HL-60 (cell line): ENCODE data around the gene SPATS2.
"Not testable (repeated sequence)": the region's sequence is repeated elsewhere in the genome, so short reads cannot be mapped to it uniquely, and the experiment has no call there.

ENCODE experiments used
- DNase-seq, 2 experiments: peaks; one replicate each; pipeline ENCODE4 v3.0.0-alpha.2; 2010 to 2020; ENCODE audit warnings: low read depth in 1 of 2, low spot score in 1 of 2
- H3K27ac ChIP-seq: fragments of 250-450 bp; sonication (Bioruptor Pico); replicated peaks from 2 replicates; pipeline ENCODE4 v1.5.1; 2020; ENCODE audit warnings: mild to moderate bottlenecking, moderate library complexity
- H3K27me3 ChIP-seq: fragments of 250-450 bp; sonication (Bioruptor Pico); 2 replicates; pipeline ENCODE4 v1.5.1; 2021; ENCODE audit warnings: mild to moderate bottlenecking, moderate library complexity; ENCODE audit not compliant: insufficient read depth, poor library complexity, severe bottlenecking
- H3K4me3 ChIP-seq: replicated peaks from 2 replicates; pipeline ENCODE4 v1.5.1; 2011; ENCODE audit warnings: mild to moderate bottlenecking, control low read depth, low read length; ENCODE audit not compliant: insufficient read depth
- CTCF ChIP-seq: IDR thresholded peaks from one replicate; pipeline ENCODE4 v1.5.1; 2011; ENCODE audit warnings: low read length, control low read depth, inconsistent platforms; ENCODE audit not compliant: insufficient read depth
- GABPA ChIP-seq: IDR thresholded peaks from 2 replicates; pipeline ENCODE4 v1.6.1; 2012; ENCODE audit warnings: low read depth
- POLR2AphosphoS5 ChIP-seq: IDR thresholded peaks from 2 replicates; pipeline ENCODE4 v1.6.1; 2012; ENCODE audit warnings: low read depth
- REST ChIP-seq: IDR thresholded peaks from 2 replicates; pipeline ENCODE4 v1.6.1; 2012; ENCODE audit warnings: low read depth; ENCODE audit not compliant: insufficient replicate concordance
- SPI1 ChIP-seq: IDR thresholded peaks from 2 replicates; pipeline ENCODE4 v1.6.1; 2012; ENCODE audit warnings: low read depth, mild to moderate bottlenecking, borderline replicate concordance

SPATS2 gene

GRCh38 chr12:49332891-49333371 is 34.3 kb upstream of the SPATS2 start:
- no peak for TF ChIP-seq GABPA
- TF ChIP-seq SPI1, result no peak
- no peak for TF ChIP-seq REST
- TF ChIP-seq CTCF, result no peak
- TF ChIP-seq POLR2AphosphoS5, result no peak
- no peak overlapping the region for H3K4me3 ChIP-seq
- no peak overlapping the region for H3K27ac ChIP-seq
- no peak for DNase-seq
- H3K27me3 ChIP-seq, result peaks cover 18% of the 10 kb centered on the region

GRCh38 chr12:49333778-49334177 is 33.5 kb upstream of the SPATS2 start:
- DNase-seq, H3K27ac ChIP-seq, H3K4me3 ChIP-seq: not testable (repeated sequence)
- H3K27me3 ChIP-seq, result peaks cover 25% of the 10 kb centered on the region

DNA sequence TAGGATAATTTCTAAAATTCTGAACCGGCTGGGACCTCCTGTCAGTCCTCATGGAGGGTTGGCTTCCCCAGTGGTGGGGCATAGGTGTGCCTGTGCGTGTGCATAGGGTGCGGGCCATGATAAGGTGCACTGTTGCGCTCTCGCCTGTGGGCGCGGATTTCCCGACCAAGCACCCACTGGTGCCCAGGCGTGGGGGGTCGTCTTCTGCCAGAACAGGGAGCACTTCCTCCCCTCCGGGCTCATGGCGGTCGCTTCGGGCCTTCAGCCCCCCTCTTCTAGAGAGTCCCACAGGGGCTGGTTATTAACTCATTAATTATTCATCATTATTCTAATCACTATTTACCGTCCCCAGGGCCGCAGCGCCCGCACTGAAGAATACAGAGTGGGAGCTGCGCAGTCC is 33.0 kb upstream of the SPATS2 start:
- peaks cover 30% of the 10 kb centered on the region for H3K27me3 ChIP-seq
- no peak for DNase-seq
- H3K27ac ChIP-seq, result no peak overlapping the region
- H3K4me3 ChIP-seq, result no peak overlapping the region
- no peak for TF ChIP-seq CTCF
- TF ChIP-seq POLR2AphosphoS5, result no peak
- TF ChIP-seq REST, result no peak
- TF ChIP-seq SPI1, result no peak
- TF ChIP-seq GABPA, result no peak

GRCh38 chr12:49334681-49335080 is 32.6 kb upstream of the SPATS2 start:
- Histone ChIP-seq H3K27ac (no peak overlapping the region), H3K27me3 (peaks cover 34% of the 10 kb centered on the region), H3K4me3 (no peak overlapping the region)
- DNase-seq, result no peak
- TF ChIP-seq GABPA, result no peak
- no peak for TF ChIP-seq POLR2AphosphoS5
- TF ChIP-seq REST, result no peak
- no peak for TF ChIP-seq CTCF
- no peak for TF ChIP-seq SPI1
